NCI-H748 treated with DMSO at 0.1 percent for 48 hours (cell line): ENCODE data around the gene SF3B3.
"Not testable (repeated sequence)": the region's sequence is repeated elsewhere in the genome, so short reads cannot be mapped to it uniquely, and the experiment has no call there.

ENCODE experiments used
- DNase-seq: peaks from one replicate; lab custom pipeline; 2025; lab: John Stamatoyannopoulos, UW

The SF3B3 gene

DNA sequence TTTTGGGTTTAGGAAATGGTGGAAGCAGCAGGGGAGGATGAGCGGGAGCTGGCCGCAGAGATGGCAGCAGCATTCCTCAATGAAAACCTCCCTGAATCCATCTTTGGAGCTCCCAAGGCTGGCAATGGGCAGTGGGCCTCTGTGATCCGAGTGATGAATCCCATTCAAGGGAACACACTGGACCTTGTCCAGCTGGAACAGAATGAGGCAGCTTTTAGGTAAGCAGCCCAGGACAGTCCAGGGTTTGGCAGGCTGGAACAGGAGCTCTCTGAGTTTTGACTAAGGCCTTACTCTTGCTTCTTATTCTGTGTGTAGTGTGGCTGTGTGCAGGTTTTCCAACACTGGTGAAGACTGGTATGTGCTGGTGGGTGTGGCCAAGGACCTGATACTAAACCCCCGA is 41.4 kb downstream of the SF3B3 start:
- no peak for DNase-seq

DNA sequence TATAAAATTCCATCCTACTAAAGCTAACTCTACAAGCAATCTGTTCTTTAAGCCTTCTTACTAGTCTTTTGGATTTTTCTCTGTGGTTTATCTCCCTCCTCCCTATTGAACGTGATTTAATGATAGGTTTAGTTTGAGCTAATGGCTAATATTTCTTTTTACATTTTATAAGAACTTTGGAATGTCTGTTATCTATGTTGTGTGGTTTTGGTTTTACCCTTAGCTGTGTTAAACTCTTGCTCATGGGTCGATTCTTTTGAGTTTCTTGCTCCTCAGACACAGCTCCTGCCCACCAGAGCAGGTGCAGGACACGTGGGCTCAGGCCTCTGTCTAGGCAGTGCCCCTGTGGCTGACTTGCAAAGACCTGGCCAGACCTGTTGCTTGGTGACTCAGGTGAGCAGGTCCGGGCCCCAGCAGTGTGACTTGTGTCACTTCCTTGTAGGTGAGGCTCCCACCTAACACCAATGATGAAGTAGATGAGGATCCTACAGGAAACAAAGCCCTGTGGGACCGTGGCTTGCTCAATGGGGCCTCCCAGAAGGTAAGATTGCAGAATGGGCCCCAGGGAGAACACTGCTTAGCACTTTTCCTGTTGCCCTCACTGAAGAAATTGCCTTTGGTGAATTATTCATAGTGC is 45.1 kb downstream of the SF3B3 start:
- DNase-seq = no peak

DNA sequence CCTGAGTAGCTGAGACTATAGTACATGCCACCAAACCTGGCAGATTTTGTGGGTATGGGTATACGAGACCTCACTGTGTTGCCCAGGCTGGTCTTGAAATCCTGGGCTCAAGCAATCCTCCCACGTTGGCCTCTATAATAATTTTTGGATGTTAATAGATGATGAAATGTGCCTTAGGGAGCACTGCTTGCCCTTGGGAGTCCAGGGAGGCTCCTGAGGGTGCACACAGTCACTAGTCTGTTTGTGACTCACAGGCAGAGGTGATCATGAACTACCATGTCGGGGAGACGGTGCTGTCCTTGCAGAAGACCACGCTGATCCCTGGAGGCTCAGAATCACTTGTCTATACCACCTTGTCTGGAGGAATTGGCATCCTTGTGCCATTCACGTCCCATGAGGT is 46.1 kb downstream of the SF3B3 start:
- DNase-seq = no peak

DNA sequence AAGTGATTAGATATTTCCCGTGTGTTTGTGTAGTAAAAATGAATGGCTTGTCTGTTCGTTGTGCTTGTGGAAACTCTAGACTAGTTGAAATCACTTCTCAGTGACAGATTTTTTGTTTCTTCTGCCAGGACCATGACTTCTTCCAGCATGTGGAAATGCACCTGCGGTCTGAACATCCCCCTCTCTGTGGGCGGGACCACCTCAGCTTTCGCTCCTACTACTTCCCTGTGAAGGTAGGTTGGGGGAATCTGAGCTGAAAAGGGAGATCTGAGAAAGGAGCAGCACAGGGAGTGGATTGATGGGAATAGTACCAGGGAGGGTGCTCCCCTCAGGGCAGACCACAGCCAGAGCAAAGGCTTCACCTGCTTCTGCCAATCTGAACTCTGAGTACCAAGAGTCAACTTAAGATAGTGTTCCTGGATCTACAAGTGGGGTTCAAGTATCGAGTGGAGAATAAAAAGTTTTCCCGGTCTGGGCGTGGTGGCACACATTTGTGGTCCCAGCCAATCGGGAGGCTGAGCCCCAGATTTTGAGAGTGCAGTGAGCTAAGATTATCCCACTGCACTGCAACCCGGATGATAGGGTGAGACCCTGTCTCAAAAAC is 47.5 kb downstream of the SF3B3 start:
- DNase-seq = no peak

DNA sequence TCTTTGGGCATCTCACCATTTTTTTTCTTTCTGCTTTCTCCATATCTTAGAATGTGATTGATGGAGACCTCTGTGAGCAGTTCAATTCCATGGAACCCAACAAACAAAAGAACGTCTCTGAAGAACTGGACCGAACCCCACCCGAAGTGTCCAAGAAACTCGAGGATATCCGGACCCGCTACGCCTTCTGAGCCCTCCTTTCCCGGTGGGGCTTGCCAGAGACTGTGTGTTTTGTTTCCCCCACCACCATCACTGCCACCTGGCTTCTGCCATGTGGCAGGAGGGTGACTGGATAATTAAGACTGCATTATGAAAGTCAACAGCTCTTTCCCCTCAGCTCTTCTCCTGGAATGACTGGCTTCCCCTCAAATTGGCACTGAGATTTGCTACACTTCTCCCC is 48.0 kb downstream of the SF3B3 start:
- no peak for DNase-seq

DNA sequence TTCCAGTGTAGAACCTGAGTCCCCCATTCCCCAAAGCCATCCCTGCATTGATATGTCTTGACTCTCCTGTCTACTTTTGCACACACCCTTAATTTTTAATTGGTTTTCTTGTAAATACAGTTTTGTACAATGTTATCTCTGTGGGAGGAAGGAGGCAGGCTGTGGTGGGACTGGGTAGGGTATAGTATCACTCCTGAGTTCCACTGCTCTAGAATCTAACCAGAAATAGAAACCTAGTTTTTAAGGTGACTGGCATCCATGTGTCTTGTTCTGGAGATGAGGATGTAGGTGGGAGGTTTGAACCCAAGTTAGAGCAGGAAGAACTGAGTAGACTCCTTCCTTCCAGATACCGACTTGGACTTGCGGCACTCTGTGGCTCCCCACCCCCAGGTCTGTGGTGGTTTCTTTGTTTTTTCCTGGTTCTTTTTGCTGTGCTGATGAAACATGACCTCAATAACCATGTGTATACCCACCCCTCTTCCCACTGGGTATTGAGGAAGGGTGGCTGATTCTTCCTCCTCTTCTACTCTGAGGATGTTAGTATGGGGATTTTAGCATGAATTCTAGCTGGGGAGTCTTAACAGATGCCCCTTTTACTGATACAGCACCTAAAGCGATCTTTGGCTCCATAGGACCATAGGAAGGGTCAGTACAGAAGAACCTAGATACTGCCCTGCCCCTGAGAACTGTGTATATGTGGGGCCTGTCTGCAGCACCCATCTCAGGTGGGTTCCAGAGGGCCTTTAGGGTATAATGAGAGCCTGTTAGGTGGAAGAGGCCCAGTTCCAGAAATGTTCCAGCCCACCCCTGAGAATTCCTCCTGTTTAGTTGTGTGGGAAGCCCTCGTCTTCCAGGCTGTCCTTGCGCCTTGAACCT is 48.7 kb downstream of the SF3B3 start:
- no peak for DNase-seq

DNA sequence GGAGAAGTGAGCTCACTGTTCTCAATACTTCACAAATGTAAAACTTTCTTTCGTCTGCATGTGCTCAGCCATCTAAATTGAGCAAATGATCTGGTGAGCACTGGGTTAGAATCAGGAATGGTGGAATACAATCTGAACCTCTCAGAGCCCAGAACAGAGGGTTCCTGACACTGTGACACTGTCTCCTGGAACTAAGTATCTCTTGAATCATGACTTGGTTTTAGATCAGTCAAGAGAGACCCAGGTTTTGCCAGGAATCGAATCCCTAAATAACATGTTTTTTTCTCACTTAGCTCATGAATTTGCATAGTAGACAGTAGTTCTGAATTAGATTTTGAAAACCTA is 49.3 kb downstream of the SF3B3 start:
- no peak for DNase-seq

DNA sequence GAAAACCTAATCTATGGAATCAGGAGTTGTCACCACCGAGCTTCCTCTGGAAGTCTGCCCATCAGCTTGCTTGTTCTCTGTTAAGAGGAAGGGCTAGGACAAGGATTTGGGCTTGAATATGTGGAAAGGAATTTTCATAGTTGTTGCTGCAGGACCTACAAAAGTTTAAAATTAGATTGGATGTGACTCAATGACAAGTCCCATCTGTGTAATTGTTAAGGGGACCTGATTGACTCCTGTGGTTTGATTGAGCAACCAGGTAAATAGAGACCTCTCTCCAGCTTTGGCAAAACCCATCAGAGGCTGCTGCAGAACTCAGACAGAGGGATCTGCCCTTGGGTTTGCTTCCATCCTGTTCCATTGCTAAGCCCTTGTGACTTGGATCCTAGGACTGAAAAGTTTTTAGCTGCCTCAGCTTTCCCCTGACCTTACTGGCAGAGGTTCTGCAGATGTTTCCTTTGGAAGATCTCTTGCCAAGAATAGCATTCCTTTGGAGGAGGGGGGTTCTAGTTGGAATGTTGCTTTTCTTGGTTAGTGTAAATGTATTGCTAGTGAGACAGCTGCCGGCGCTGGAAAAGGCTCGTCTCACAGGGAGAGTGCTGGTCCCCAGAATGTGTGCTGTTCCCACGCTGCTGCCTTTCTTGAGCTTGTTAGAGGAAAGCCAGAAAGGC is 50.0 kb downstream of the SF3B3 start:
- no peak for DNase-seq

DNA sequence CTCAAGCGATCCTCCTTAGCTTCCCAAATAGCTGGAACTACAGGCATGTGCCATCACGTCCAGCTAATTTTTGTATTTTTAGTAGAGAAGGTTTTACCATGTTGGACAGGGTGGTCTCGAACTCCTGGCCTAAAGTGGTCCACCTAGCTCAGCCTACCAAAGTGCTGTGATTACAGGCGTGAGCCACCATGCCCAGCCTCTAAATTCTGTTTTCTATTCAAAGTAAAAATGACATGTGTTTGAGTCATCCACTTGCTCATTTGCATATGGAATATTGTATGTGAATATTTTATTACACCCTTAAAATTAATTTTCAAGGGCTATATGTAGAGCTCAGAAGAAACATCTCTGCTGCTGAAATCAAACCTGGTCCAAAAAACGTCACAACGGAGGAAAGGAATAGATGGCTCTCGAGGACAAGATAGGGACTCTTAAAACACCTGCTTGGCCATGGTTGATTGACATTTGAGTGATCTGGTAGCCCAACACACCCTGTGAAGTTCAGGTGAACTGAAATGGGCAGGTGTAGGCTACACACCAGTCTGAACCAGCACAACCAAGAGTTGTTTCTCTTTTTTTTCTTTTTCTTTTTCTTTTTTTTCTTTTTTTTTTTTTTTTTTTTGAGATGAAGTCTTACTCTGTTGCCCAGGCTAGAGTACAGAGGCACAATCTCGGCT is 51.1 kb downstream of the SF3B3 start:
- no peak for DNase-seq

DNA sequence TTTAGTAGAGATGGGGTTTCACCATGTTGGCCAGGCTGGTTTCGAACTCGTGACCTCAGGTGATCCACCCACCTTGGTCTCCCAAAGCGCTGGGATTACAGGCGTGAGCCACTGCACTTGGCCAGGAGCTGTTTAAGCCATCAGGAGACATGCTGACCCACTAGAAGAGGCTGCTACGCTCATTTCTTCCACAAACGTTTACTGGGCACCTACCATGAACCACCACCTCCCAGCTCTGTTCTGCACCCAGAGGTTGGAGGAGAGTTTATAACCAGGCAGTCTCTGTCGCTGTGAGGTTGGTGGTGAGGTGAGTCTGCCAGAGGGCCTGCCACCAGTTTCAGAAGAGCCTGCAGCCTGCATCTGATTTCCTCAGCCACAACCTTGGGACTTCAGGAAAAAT is 51.8 kb downstream of the SF3B3 start:
- DNase-seq = no peak

DNA sequence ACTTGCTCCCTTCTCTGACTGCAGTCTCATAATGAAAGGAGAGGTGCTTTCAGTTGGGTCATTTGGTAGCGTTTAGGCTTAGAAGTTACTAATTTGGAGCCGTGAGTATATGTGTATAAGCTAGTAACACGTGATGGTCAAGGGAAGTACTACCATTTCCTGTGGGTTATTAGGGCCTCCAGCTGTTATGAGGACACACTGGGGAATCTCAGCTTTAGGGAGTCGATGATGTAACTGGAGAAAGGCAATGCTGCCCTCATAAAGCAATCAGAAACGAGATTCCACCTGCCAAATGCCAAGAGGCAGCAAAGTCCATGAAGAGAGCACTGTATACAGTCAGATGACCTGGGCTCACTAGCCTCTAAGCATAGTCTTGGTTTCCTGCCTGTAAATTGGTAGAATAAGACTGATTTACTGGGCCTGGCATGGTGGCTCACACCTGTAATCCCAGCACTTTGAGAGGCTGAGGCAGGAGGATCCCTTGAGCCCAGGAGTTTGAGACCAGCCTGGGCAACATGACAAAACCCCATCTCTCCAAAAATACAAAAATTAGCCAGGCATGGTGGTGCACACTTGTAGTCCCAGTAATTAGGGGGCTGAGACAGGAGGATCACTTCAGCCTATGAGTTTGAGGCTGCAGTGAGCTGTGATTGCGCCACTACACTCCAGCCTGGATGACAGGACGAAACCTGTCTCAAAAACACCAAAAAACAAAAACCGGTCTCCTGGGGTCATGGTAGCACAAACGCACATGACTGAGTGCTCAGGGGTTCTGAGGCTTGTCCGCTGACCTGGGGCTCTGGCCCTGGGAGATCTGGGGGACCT is 53.0 kb downstream of the SF3B3 start:
- DNase-seq = no peak

DNA sequence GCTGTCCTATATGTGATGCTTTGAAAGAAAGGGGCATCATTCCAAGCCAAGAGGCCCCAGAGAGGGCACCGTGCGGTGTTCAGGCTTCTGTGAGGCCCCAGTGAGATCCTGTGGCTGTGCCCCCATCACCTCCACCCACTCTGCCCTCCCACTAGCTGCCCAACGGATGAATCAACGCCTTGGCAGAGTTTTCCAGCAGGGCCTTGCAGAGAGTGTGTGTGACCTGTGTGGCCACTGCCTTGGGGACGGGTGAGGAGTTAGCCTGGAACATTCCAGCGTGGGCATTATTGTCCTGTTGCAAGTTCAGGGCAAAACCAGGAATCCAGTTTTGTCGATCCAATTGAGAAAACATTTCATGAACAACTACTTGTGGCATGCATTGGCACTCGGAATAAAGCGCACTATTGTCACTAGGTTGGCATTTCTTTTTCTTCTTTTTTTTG is 53.7 kb downstream of the SF3B3 start:
- no peak for DNase-seq

DNA sequence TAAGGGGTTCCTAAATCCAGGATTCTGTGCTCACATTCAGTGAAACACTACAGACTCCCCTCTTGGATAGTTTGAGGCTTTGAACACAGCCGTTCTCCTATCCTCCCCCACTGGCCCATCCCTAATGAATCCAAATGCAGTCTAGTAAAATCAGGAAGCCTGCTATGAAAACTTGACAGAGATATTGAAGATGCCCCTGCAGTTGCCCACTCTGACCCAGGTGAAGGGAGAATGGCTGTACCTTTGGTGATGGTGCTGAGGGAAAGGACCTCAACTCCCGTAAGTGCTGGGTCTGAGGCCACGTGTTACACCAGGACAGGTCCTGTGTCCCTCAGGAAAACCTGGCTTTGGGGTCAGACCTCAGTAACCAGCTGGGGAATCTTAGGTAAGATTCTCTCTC is 54.4 kb downstream of the SF3B3 start:
- no peak for DNase-seq

DNA sequence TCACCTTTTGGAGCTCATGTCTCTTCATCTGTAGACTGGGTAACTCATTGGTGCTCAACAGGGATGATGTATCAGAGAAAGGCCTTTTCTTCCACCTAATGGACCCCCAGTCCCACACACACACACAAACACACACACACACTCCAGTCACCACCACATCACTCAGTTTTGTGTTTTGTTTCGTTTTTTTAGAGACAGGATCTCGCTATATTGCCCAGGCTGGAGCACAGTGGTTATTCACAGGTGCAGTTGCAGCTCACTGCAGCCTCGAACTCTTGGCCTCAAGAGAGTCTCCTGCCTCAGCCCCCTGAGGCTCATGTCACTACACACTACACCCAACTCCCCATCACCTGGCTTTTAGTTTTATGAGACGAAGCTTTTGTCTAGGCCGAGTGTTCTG is 55.6 kb downstream of the SF3B3 start:
- no peak for DNase-seq

DNA sequence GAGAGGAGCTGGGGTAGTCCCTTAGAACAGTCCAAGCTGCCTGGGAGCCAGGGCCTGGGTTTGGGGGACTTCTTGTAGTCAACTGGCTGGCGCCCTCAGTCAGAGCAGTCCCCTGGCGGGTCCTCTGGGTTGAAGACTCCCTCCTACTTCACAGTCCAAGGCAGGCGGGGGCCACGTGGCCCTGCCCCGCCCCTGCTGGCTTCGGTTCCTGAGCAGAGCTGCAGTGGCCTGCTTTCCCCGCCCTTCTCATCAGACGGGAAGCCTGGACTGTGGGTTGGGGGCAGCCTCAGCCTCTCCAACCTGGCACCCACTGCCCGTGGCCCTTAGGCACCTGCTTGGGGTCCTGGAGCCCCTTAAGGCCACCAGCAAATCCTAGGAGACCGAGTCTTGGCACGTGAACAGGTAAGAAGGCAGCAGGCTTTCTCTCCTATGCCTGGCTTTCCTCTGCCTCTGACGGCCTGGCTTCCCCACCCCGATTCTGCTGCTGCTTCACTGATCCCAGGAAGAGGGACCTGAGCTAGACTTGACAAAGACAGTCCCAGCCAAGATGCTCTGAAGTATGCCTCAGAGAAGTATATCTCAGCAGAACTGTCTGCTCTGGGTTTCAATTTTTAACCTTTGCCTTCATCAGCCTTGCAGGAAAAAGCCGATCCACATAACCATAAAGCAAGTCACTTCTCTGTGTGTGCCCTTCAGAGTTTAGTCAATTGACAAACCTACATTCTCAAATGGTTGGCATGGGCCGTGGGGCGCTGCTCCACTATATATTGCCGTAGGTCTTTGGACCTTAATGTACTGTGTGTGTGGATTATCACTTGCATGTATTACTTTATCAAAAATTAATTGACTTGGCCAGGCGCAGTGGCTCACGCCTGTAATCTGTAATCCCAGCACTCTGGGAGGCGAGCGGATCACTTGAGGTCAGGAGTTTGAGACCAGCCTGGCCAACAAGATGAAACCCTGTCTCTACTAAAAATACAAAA is 56.3 kb downstream of the SF3B3 start:
- no peak for DNase-seq

DNA sequence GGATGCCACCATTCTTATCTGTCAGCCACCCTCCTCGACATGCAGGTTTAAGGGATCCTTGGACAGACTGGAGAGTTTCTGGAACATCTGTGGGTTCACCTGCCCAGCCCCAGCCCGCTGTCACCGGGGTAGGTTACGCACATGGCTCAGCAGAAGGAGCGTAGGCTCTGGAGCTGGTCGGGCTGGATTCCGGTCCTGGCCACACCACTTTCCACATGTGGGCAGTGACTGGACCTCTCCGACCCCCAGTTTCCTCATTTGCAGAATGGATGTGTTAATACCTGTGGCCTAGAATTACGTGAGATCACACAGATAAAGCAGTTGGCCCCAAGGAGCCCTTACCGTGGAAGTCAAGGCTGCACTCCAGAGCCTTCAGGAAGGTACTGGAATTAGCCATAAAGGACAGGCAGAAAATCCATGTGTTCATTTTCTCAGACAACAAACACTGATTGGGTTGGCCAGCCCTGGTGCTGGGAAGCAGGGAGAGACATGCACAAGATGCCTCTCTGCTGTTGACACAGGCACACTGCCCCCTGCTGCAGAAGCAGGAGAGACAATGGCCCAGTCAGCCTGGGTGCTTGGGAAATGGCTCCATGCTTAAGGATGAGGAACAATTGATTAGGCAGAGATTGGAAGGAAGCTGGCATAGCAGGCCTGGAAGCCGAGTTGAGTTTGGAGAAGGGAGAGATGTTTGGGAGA is 58.8 kb downstream of the SF3B3 start:
- no peak for DNase-seq

DNA sequence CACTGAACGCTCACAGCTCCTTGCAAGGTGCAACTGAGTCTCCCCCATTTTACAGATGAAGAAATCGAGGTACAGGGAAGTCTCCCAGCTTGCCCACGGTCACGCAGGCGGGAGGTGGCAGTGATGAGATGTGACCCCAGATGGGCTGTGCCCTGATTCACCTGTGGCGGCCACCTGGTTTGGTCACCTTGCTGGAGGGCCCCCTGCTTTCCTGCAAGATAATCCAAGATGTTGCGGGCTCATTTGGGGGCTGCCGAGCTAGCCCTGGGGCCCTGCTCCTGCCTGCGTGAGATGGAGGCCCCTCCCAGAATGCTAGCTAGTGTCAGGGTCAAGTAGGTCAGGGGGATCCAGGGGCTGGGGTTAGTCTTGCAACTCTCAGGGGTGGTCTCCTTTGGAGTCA is 63.1 kb downstream of the SF3B3 start:
- DNase-seq = no peak

DNA sequence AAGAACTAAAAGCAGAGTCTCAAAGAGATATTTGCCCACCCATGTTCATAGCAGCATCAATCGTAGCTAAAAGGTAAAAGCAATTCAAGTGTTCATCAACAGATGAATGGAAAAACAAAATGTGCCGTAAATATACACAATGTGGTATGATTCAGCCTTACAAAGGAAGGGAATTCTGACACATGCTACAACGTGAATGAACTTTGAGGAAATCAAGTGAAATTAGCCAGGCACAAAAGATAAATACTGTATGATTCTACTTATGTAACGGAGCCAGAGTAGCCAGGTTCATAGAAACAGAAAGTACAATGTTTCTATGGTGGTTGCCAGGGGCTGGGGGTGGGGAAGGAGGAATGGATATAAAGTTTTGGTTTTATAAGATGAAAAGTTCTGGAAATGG is 64.9 kb downstream of the SF3B3 start:
- DNase-seq = no peak

DNA sequence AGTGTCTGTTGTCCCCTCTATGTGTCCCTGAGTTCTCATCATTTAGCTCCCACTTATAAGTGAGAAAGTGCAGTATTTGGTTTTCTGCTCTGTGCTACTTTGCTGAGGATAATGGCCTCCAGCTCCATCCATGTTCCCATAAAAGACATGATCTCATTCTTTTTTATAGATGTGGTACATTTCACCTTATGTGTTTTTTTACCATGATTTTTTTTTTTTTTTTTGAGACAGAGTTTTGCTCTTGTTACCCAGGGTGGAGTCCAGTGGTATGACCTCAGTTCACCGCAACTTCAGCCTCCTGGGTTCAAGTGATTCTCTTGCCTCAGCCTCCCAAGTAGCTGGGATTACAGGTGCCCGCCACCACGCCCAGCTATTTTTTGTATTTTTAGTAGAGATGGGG is 65.8 kb downstream of the SF3B3 start:
- DNase-seq = not testable (repeated sequence)
